HEK293T (cell line): Measurements from ENCODE around the gene TMEM143.

Experiments
- ARNT ChIP-seq: fragments of 450-650 bp; IDR thresholded peaks from 2 replicates; pipeline ENCODE4 v1.6.1; 2017; ENCODE audit warnings: mild to moderate bottlenecking
- BHLHE40 ChIP-seq: fragments of 450-650 bp; IDR thresholded peaks from 2 replicates; pipeline ENCODE4 v1.6.1; 2016; ENCODE audit warnings: mild to moderate bottlenecking, moderate library complexity, borderline replicate concordance
- CTBP1 ChIP-seq: fragments of 450-650 bp; IDR thresholded peaks from 2 replicates; pipeline ENCODE4 v1.6.1; 2016; ENCODE audit warnings: borderline replicate concordance
- ELF4 ChIP-seq: fragments of 450-650 bp; IDR thresholded peaks from 2 replicates; pipeline ENCODE4 v1.6.1; 2017; ENCODE audit warnings: antibody characterized with exemption
- FOXA1 ChIP-seq: fragments of 450-650 bp; IDR thresholded peaks from 2 replicates; pipeline ENCODE4 v1.6.1; 2016; ENCODE audit warnings: mild to moderate bottlenecking
- FOXK2 ChIP-seq: fragments of 450-650 bp; IDR thresholded peaks from 2 replicates; pipeline ENCODE4 v1.6.1; 2016; ENCODE audit warnings: mild to moderate bottlenecking
- FOXM1 ChIP-seq: fragments of 450-650 bp; IDR thresholded peaks from 2 replicates; pipeline ENCODE4 v1.6.1; 2017; ENCODE audit warnings: mild to moderate bottlenecking, borderline replicate concordance
- LEF1 ChIP-seq: fragments of 450-650 bp; IDR thresholded peaks from 2 replicates; pipeline ENCODE4 v1.6.1; 2017; ENCODE audit warnings: mild to moderate bottlenecking, borderline replicate concordance
- NFRKB ChIP-seq: fragments of 450-650 bp; IDR thresholded peaks from 2 replicates; pipeline ENCODE4 v1.6.1; 2016; ENCODE audit warnings: mild to moderate bottlenecking, moderate library complexity
- SP1 ChIP-seq: fragments of 450-650 bp; IDR thresholded peaks from 2 replicates; pipeline ENCODE4 v1.6.1; 2017
- SUZ12 ChIP-seq: fragments of 450-650 bp; IDR thresholded peaks from 2 replicates; pipeline ENCODE4 v1.6.1; 2016; ENCODE audit warnings: mild to moderate bottlenecking
- TARDBP ChIP-seq: fragments of 450-650 bp; IDR thresholded peaks from 2 replicates; pipeline ENCODE4 v1.6.1; 2016
- ZNF384 ChIP-seq: fragments of 450-650 bp; IDR thresholded peaks from 2 replicates; pipeline ENCODE4 v1.6.1; 2016
- TF ChIP-seq, protein P1 (sequence below): fragments of 450-650 bp; IDR thresholded peaks from 2 replicates; pipeline ENCODE4 v1.6.1; 2016

DNA sequence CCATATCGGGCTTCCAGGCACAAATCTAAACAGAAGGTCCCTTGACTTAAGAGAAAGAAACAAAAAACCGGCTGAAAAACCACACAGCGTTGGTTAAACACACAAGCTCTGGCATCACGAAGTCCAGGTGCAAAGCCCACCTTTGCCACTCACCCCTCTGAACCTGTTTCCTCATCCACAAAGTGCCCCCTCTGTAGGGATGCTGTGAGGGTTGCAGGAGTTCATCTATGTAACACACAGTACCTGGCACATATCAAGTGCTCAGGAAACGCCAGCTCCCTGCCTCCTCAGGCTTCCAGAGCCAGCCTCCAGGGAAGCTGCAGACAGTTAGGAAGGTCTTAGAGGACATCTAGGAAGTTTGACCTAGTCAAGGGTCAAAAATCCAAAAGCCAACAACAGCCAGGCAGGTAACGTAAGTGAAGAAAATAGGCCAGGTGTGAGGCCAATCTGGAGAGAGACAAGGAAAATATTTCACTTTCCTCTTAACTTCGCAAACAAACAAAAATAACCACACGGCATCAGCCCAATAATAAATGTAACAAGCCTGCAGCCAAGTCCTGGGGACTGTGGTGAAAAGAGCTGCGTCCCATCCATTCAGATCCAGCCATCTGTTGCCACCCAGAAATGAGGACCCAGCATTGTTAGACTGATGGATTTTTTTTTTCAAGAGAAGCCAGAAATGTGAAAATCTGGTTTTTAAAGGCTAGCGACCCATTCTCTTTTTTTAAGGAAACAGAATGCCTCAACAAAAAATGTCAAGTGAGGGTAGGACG is 17.6 kb upstream of the TMEM143 start:
- TF ChIP-seq ELF4 (no peak), CTBP1 (no peak), ZNF384 (no peak), BHLHE40 (no peak), NFRKB (no peak), SUZ12 (no peak), FOXK2 (no peak), SP1 (no peak), LEF1 (no peak), ARNT (no peak), TARDBP (no peak), FOXM1 (no peak), FOXA1 (no peak)
- TF ChIP-seq, protein P1, sequence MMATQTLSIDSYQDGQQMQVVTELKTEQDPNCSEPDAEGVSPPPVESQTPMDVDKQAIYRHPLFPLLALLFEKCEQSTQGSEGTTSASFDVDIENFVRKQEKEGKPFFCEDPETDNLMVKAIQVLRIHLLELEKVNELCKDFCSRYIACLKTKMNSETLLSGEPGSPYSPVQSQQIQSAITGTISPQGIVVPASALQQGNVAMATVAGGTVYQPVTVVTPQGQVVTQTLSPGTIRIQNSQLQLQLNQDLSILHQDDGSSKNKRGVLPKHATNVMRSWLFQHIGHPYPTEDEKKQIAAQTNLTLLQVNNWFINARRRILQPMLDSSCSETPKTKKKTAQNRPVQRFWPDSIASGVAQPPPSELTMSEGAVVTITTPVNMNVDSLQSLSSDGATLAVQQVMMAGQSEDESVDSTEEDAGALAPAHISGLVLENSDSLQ = no peak
